Measurements from ENCODE around the gene REG3G.

DNA sequence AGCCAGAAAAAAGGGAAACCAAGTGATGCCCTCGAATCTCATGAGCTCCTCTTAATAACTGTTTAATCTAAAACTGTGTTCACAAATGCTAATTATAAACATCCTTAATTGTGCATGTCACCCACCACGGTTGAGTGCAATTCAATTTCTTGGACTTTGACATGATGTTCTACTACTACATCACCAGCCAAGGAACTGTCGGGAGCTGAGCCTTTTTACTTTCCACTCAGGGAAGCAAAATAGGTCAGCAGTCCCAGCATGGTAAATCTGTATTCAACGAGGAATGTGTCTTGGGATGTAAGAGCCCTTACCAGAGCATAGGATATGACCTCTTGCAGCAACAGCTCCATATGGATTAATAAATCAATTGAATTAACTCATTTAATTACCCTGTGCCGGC lies 20.8 kb upstream of the REG3G start:
- TF ChIP-seq, protein P1, sequence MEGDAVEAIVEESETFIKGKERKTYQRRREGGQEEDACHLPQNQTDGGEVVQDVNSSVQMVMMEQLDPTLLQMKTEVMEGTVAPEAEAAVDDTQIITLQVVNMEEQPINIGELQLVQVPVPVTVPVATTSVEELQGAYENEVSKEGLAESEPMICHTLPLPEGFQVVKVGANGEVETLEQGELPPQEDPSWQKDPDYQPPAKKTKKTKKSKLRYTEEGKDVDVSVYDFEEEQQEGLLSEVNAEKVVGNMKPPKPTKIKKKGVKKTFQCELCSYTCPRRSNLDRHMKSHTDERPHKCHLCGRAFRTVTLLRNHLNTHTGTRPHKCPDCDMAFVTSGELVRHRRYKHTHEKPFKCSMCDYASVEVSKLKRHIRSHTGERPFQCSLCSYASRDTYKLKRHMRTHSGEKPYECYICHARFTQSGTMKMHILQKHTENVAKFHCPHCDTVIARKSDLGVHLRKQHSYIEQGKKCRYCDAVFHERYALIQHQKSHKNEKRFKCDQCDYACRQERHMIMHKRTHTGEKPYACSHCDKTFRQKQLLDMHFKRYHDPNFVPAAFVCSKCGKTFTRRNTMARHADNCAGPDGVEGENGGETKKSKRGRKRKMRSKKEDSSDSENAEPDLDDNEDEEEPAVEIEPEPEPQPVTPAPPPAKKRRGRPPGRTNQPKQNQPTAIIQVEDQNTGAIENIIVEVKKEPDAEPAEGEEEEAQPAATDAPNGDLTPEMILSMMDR (IDR thresholded peaks at IDR 0.05): no peak
- TF ChIP-seq POLR2A (IDR thresholded peaks at IDR 0.05): no peak
